Activated effector memory CD4-positive, alpha-beta T cell treated with anti-CD3 and anti-CD28 coated beads, Interleukin-2, amount 50 U/mL, for 16 hours (primary cell): ENCODE measurements around the gene SPINK6.
A peak's percentile ranks its signal among the peaks of the same experiment; 100 is the strongest.

ENCODE experiments used
- DNase-seq: peaks from one replicate; pipeline ENCODE4 v3.0.0-alpha.2; 2020

SPINK6 gene

DNA sequence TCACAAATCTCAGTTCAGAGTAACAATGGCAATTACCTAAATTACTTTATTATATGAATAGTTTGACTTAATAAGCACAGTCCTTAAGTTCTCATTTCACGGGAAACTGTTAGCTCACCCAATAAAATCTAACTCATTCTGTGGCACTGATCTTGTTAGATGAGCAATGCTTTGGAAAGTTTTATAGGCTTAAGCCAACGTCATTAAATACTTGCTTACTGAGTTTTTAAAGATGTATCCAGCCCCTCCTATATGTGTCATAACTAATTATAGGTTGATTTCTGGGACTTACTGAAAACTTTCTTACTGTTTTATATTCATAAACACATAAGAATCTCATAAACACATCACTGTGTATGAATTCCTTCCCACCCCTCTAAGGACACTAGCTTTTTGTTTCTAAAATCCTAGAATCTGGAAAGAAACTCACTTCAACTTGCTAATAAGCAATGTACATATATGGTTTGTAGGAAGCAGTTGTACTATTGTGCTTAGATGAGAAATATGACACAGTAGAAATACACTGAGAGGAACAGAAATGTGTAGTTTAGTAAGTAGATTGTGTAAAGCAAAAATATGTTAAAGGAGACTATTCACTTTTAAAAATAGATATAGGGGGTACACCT lies 21.4 kb downstream of the SPINK6 start:
- DNase-seq: no peak

DNA sequence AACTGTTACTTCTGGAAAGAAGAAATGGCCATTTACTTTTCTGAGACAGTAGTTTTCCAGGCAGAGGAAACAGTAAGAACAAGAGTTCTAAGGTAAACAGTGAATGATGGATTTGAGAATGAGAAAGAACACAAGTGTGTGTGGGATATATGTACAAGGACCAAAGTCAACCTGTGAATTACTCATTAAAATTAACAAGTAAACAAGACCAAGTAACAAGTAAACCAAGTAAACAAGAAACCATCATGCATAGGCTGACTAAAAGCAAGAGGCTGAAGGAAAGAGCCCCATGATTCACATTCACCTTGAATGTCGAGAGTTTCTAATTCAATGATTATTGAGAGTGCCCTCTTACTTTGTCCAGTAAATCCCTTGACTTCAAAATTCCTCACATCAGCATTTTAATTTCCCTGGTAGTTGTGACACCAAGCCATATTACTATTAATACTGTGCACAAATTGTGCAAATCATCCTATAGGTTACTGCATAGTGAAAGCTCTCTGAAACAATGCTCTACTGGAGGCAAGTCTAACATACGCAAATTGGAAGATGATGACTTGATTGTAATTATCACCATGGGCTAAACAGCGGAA lies 25.6 kb downstream of the SPINK6 start:
- no peak for DNase-seq

DNA sequence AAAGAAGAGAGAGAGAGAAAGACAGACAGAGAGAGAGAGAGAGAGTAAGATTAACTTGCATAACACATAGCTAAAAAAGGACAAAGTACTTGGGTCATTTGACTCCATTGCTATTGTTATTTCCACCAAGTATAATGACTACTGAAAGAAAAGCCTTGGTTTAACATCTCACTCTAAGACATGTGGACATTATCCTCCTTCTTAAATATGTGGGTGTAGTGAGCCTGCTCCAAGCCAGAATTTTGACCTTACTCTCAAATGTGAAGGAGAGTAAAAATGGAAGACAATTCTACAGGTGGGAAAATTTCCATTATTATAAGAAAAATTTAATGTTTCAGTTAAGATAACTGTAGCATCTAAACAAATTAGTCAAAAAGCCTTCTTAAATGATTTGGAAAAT lies 27.0 kb downstream of the SPINK6 start:
- no peak for DNase-seq

DNA sequence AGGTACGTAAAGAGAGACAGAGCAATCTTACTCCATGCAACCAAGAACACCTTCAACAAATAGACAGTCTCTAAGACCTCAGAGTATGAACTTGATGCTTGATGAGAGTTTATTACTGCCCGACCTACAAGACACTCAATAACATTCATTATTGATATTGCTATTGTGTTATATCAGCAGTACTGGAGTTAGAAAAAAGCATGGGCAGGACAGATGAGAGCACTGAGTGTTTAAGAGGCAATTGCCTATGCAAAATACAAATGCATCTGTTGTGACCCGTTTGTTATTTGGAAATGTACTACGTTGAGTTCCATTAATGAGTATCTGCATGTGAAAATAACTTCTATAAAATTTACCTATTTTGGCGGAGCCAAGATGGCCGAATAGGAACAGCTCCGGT lies 27.4 kb downstream of the SPINK6 start:
- DNase-seq: no peak

DNA sequence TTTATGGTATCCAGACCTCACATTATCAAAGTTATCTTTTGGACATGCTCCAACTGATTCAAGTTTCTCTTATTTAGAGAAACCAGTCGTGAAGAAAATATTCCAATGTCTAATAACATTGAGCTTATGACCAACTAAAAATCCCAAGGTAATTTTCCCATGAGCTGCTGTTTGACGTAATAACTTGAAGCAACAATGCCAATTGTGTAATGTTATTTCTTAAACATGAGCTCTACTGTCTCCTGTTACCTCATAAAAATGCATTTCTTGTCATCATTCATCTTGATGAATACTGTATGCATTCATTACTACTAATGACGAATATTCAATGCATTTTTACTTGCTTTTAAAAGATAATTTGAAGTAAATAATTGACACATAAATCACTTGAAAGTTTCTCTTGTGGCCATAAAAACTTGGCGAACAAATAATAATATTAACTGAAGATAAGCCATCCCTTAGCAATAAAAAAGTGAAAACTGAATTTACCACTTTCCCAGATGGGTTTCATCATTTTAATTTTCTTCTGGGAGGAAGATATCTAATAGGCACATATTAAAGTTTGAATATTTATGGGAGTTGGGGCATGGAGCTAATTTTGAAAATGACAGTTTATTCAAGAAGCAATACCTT lies 35.1 kb downstream of the SPINK6 start:
- DNase-seq: no peak

DNA sequence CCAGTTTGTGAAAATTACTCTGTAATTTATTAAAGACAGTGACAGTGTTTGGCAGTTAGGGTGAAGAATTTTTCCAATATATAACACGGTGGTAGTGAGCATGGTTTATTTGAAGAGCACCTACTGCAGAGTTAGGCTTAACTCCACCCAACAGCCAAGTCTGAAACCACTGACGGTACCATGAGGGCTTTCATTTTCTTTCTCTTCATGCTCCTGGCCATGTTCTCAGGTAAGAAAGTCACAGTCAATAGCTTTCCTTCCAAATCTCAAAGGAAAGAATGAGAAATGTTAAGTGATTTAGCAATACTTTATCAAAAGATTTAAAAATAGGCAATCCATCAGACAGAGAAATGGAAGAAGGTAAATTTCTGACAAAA lies 35.6 kb downstream of the SPINK6 start, which contains the start of gene MARCOL:
Gene MARCOL (plus strand): TSS at position 108 of the 377 bp plus-strand sequence. CDS start 73 bp downstream, at position 181.
- DNase-seq: no peak

DNA sequence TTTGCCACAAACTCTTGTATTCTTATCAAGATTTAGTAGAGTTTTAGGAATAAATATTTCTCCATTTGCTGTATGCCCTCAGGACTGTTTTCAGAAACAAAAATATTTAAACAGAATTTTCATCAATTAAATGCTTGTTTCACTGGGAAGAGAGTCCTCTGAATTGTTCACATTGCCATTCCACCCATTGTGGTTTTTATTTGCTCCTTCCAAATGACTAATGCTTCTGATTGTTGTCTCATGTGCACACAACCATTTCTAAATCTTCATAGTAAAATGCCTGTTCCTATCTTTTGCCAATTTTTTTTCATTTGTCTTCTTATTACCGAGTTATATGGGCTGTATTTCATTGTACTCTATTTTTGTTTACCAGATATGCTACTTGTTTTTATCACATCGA lies 46.1 kb downstream of the SPINK6 start:
- no peak for DNase-seq

DNA sequence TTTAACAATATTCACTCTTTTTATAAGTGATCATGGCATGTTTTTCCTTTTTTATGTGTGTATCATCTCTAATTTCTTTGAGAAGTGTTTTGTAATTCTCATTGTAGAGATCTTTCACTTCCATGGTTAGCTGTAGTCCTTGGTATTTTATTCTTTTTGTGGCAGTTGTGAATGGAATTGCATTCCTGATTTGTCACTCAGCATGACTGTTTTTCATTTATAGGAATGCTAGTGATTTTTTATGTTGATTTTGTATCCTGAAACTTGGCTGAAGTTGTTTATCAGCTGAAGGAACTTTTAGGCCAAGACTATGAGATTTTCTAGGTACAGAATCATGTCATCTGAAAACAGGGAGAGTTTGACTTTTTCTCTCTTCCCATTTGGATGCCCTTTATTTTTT lies 52.6 kb downstream of the SPINK6 start:
- no peak for DNase-seq

DNA sequence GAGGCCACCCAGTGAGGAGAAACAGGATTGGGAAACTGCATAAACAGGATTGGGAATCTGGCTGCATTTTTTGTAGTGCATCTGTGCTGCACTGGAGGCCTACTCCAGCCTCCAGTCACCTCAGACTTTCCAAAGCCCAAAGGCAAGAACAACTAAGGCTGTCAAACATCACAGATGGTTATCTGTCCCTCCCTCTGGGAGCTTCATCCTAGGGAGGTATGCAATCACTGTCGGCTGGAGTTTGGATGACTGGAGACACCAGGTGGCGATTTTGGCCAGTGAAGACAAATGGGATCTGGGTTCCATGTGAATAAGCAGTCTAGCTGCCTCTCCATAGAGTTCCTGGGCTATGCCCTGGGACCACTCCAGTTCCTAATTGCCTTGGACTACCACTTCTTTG lies 56.4 kb downstream of the SPINK6 start:
- peak; percentile 28 for DNase-seq

DNA sequence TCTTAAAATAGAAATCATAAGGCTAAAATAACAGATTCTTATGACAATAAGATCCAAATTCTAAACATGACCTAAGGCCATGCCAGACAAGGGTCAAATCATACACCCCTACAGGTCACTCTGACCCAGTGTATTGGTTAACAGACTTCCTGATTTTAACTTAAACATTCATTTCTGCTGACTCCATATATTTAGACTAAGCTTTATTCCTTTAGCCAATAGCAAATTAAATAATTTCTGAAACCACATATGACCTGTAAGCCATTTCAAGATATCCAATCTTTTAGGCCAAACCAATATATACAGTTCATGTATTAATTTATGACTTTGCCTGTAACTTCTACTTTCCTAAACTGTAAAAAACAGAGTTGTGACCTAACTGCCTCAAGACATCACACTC lies 58.4 kb downstream of the SPINK6 start:
- no peak for DNase-seq
